ENCODE measurements around the gene FBXL17. TPM values are rescaled to one million over a fixed set of nuclear protein-coding genes. Genes with fewer than 3 reads are reported as not detected.
"Not testable (repeated sequence)": the region's sequence is repeated elsewhere in the genome, so short reads cannot be mapped to it uniquely, and the experiment has no call there.

Gene FBXL17
- total and polyA plus RNA-seq, 2 of the 4 experiments (the other 2 are of a cell fraction) = 3.9 to 8.1 TPM

DNA sequence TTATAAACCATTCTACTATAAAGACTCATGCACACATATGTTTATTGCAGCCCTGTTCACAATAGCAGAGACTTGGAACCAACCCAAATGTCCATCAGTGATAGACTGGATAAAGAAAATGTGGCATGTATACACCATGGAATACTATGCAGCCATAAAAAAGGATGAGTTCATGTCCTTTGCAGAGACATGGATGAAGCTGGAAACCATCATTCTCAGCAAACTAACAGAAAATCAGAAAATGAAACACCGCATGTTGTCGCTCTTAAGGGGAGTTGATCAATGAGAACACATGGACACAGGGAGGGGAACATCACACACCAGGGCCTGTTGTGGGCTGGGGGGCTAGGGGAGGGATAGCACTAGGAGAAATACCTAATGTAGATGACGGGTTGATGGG lies 23.3 kb upstream of the FBXL17 start:
- H3K4me2 ChIP-seq (ENCODE audit: low read depth, low read length); H3K4ac ChIP-seq (ENCODE audit: low read depth, low read length); H3K27me3 ChIP-seq (ENCODE audit: control insufficient read depth, insufficient read depth, low read length); dilution Hi-C loops (cut with HindIII; ENCODE audit: low sequenced_read_pairs, unreplicated experiment); POLR2A ChIA-PET (ENCODE audit: unreplicated experiment); DNase-seq; H3K18ac ChIP-seq (ENCODE audit: low read depth, low read length); H4K8ac ChIP-seq (ENCODE audit: low read depth in 2 of 2, low read length in 2 of 2); H3K79me1 ChIP-seq (ENCODE audit: low read depth in 1 of 2, low read length in 2 of 2); H3K4me1 ChIP-seq (ENCODE audit: control insufficient read depth, insufficient read depth, low read length); H2AFZ ChIP-seq (replicated peaks; ENCODE audit: low read length, poor library complexity); H3K56ac ChIP-seq (ENCODE audit: extremely low read depth, insufficient read depth, low read length); H2BK15ac ChIP-seq (ENCODE audit: low read depth, low read length); H3K23ac ChIP-seq (ENCODE audit: low read depth, low read length); intact Hi-C loops (cut with micrococcal nuclease); in situ Hi-C loops (cut with MboI; ENCODE audit: low sequenced_read_pairs); H2BK20ac ChIP-seq (ENCODE audit: low read depth, low read length); ATAC-seq (ENCODE audit: low read depth); H3K9me1 ChIP-seq (ENCODE audit: insufficient read depth, low read length); CTCF ChIA-PET; H3K4me3 ChIP-seq (ENCODE audit: insufficient read depth, low read depth, low read length); BruUV-seq (replicated peaks); H3K27ac ChIP-seq (ENCODE audit: insufficient read depth, low read length); H4K5ac ChIP-seq (ENCODE audit: low read depth, low read length); H4K91ac ChIP-seq (ENCODE audit: insufficient read depth, low read depth, low read length); H2AK5ac ChIP-seq (ENCODE audit: low read depth, low read length); H3K9ac ChIP-seq (ENCODE audit: low read depth, low read length); H3K36me3 ChIP-seq (ENCODE audit: control insufficient read depth, insufficient read depth, low read length); H2BK5ac ChIP-seq (ENCODE audit: low read depth, low read length, poor library complexity, severe bottlenecking); H2AK9ac ChIP-seq (replicated peaks; ENCODE audit: low read depth, low read length, poor library complexity); H4K20me1 ChIP-seq (ENCODE audit: insufficient read depth, low read length); H3K9me3 ChIP-seq (ENCODE audit: control insufficient read depth, insufficient read depth, low read length); H3K14ac ChIP-seq (replicated peaks; ENCODE audit: low read depth, low read length); H2BK120ac ChIP-seq (ENCODE audit: low read depth, low read length): not testable (repeated sequence)
- WGBS, 2 experiments (ENCODE audit: extremely low coverage in 2 of 2, insufficient read length in 1 of 2) = 60% methylated on average over 1 of the region's 3 CpGs; no CpG with 5 or more reads in 1 of the 2 experiments

Data from IMR-90 (cell line).